GM10248 (cell line): ENCODE data around the gene SMG7.

Source experiments
- CTCF ChIA-PET: fragments of 300-600 bp; sonication (Branson Sonifier 250); formaldehyde crosslinking; extraction: SDS; loops from one replicate; lab custom pipeline; 2021; ENCODE audit warnings: antibody characterized with exemption; lab: Yijun Ruan, JAX
- POLR2A ChIA-PET: fragments of 350-650 bp; sonication (Branson Sonifier 250); formaldehyde crosslinking; extraction: SDS; loops from one replicate; lab custom pipeline; 2020; ENCODE audit warnings: antibody characterized with exemption; lab: Yijun Ruan, JAX
- DNase-seq: peaks from one replicate; pipeline ENCODE4 v3.0.0; 2012; ENCODE audit errors: extremely low spot score
- TF ChIP-seq, protein P1 (sequence below): IDR thresholded peaks from 2 replicates; pipeline ENCODE4 v1.5.1; 2012; ENCODE audit warnings: mild to moderate bottlenecking, low read depth; ENCODE audit errors: extremely low read depth, missing control alignments, control extremely low read depth

Gene SMG7

DNA sequence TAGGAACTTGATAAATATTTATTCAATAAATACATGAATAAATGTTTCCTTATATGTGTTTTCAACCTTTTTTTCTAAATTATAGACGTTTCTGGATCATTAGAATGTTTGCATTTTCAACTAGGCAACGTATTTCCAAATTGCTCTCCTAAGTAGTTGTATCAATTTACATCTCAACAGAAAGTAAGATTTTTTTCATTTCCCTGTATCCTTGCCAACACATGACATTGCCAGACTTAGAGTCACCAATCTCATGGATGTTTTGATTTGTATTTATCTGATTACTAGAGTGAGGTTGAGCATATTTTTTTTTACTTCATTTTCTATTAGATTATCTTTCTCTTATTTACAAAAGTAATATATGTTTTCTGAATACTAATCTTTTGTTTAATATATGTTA lies 22.2 kb upstream of the SMG7 start:
- ChIA-PET CTCF (no interaction called here), POLR2A (no interaction called here)
- no peak for DNase-seq
- TF ChIP-seq, protein P1, sequence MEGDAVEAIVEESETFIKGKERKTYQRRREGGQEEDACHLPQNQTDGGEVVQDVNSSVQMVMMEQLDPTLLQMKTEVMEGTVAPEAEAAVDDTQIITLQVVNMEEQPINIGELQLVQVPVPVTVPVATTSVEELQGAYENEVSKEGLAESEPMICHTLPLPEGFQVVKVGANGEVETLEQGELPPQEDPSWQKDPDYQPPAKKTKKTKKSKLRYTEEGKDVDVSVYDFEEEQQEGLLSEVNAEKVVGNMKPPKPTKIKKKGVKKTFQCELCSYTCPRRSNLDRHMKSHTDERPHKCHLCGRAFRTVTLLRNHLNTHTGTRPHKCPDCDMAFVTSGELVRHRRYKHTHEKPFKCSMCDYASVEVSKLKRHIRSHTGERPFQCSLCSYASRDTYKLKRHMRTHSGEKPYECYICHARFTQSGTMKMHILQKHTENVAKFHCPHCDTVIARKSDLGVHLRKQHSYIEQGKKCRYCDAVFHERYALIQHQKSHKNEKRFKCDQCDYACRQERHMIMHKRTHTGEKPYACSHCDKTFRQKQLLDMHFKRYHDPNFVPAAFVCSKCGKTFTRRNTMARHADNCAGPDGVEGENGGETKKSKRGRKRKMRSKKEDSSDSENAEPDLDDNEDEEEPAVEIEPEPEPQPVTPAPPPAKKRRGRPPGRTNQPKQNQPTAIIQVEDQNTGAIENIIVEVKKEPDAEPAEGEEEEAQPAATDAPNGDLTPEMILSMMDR, result no peak

DNA sequence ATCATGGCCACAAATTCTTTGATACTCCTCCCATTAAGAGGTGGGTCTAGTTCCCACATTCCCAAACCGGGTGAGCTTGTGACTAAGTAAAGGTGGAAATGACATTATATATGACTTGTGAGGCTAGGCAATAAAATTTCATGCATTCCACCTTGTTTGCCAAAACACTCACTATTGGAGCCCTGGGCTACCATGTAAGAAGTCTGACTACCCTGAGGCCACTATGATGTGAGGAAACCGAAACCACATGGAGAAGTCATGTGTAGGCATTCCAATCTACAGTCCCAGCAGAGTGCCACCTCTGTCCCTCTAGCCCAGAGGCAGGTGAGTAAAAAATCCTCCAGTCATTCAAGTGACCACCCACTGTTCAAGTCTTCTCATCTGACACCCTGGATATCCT lies 17.9 kb upstream of the SMG7 start:
- TF ChIP-seq, protein P1, result no peak
- ChIA-PET POLR2A (interaction anchor here (0.7 kb wide), 1 partner anchor 56 kb away, joined by 3 read pairs; no protein-coding TSS in a partner anchor), CTCF (no interaction called here)
- DNase-seq, result no peak

DNA sequence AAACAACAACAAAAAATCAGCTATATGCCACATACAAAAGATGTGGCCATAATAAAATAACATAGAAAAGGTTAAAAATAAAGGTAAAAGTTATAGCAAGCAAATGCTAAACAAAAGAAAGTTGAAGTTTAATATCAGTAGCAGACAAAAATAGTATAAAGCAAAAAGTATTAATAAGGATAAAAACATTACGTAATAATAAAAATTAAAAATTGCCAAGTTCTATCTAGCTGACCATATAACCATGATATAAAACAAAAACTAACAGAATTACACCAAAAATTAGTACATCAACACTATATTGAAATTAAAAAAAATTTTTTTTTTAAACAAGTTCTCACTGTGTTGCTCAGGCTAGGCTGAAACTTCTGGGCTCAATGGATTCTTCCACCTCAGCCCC lies 15.5 kb upstream of the SMG7 start:
- TF ChIP-seq, protein P1, result no peak
- POLR2A ChIA-PET, result no interaction called here
- CTCF ChIA-PET, result no interaction called here
- DNase-seq, result no peak

DNA sequence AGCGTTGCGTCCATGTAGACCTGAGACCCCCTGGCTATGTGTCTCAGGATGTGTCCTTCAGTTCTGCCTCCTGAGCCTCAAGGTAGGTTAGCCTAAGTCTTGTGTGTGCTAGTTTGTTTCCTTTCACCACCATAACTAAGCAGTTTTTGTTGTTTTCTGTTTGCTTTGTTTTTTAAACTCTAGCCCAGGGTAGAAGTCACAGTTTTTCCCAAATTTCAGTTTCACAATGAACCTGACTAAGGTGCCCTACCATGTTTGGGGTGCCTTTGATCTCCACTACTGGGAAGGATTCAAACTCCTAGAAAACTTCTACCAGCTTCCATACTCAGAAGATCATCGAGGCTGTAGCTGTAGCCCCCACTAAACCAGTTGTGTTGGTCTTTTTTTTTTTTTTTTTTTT lies 14.8 kb upstream of the SMG7 start:
- TF ChIP-seq, protein P1, result no peak
- POLR2A ChIA-PET, result no interaction called here
- no peak for DNase-seq
- CTCF ChIA-PET, result no interaction called here

DNA sequence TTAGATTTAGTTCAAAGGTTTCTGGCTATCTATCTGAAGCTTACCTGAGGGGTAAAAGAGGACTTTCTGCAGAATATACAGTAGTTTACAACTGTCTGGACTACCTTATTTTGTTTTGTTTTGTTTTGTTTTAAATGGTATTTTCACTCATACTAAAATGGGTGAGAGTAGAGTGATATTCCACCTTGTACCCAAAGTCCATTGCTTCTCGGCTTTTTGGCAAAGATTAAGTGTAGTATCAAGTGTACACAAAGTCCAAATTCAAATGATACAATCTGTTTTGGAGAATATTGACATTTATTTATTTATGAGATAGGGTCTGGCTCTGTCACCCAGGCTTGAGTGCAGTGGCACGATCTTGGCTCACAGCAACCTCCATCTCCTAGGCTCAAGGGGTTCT lies 11.7 kb upstream of the SMG7 start:
- TF ChIP-seq, protein P1, result no peak
- ChIA-PET CTCF (no interaction called here), POLR2A (no interaction called here)
- no peak for DNase-seq

DNA sequence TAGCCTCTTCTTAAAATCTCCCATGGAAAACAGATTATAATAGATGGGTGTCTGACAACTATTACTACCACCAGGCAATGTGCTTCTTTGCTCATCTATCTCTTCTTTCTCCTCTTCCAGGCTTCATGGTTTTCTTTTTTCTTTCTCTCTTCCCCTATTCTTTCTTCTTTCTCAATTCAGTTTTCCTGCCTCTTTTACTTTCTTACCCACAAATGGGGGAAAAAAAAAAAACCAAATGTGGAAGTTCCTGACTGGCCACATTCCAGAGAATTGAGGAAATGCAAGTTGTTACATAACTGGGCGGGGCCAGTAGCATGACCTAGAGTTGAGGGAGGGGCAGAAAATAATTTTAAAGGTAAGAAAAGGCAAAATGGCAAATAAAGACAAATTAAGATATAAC lies 10.9 kb upstream of the SMG7 start:
- no peak for DNase-seq
- POLR2A ChIA-PET, result no interaction called here
- CTCF ChIA-PET, result no interaction called here
- TF ChIP-seq, protein P1, result no peak

DNA sequence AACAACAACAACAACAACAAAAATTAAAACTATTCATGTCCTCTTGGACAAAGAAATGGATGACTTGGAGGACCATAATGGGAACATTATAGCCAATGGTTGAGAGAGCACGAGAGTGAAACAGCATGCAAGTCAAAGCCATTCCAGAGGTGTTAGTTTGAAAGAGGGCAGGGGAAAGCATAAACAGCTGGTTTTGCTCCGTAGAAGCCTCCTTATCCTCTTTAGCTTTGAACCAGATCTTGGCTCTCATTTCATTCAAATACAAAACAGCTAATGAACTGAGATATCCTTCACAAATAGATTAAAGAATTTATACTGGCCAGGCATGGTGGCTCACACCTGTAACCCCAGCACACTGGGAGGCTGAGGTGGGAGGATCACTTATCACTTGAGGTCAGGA lies 8.7 kb upstream of the SMG7 start:
- no peak for DNase-seq
- ChIA-PET CTCF (interaction anchor here (1.1 kb wide), 1 partner anchor 186 kb away, joined by 3 read pairs; no protein-coding TSS in a partner anchor), POLR2A (no interaction called here)
- TF ChIP-seq, protein P1, result no peak
